BJ (cell line): Measurements from ENCODE around the gene CSNK1E. TPM values are rescaled to one million over a fixed set of nuclear protein-coding genes. Genes with fewer than 3 reads are reported as not detected.

Experiments
- CTCF ChIA-PET: fragments of 350-600 bp; formaldehyde crosslinking; extraction: SDS; loops from one replicate; lab custom pipeline; 2021; ENCODE audit warnings: antibody characterized with exemption, inconsistent platforms; lab: Yijun Ruan, JAX
- POLR2A ChIA-PET: fragments of 300-600 bp; sonication (Branson Sonifier 250); formaldehyde crosslinking; extraction: SDS; loops from one replicate; lab custom pipeline; 2021; ENCODE audit warnings: antibody characterized with exemption; lab: Charles Lee
- DNase-seq: peaks from one replicate; pipeline ENCODE4 v3.0.0-alpha.2; 2011; ENCODE audit warnings: low read depth
- H3K27me3 ChIP-seq: 2 replicates; pipeline ENCODE4 v1.6.0; 2011; ENCODE audit warnings: low read length; ENCODE audit not compliant: control insufficient read depth, insufficient read depth
- H3K36me3 ChIP-seq: 2 replicates; pipeline ENCODE4 v1.5.1; 2011; ENCODE audit warnings: low read length; ENCODE audit not compliant: control insufficient read depth, insufficient read depth
- H3K4me3 ChIP-seq: 2 replicates; pipeline ENCODE4 v1.5.1; 2011; ENCODE audit warnings: low read depth, mild to moderate bottlenecking, control low read depth, low read length
- polyA plus RNA-seq: library from polyadenylated mRNA; depleted of rRNA; stranded (reverse); fragments of >200 nt; gene quantifications from 2 replicates; pipeline ENCODE4 v1.2.3, GENCODE V29; 2011
- TF ChIP-seq, protein P1 (sequence below): IDR thresholded peaks from 2 replicates; pipeline ENCODE4 v1.5.1; 2011; ENCODE audit warnings: low read depth, mild to moderate bottlenecking, control low read depth, inconsistent platforms, low read length, moderate library complexity; ENCODE audit not compliant: insufficient read depth

CSNK1E gene
- polyA plus RNA-seq, 1 experiment, result 183 TPM

DNA sequence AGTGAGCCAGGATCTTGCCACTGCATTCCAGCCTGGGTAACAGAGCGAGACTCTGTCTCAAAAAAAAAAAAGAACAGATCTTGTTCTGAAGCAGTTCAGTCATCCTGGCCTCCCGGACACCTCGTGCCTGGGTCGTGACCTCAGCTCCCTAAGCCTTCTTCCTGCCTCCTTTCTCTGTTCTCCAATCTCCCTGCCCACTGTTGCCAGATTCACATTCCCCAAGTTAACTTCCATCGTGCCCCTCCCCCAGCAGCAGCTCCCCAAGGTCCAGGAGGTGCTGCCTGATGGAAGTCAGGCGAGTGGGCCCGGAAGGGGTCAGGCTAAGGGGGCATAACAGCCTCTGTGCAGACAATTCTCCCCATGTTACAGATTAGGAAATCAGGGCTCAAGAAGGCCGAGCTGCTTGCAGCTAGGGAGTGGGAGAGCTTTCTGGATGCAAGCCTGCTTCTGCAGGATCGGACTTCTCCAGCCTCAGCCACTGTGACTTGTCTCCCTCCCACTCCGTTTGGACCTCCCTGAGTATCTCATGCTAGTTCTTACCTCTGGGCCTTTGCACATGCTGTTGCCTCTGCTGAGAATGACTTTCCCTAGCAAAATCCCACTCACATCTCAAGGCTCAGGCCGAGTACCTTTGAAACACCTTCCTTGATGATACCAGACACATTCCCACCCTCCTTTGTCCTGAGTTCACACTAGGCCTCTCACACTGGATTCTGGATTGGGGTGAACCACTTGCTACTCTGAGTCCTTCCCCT, 30.1 kb downstream of the CSNK1E start:
- TF ChIP-seq, protein P1, sequence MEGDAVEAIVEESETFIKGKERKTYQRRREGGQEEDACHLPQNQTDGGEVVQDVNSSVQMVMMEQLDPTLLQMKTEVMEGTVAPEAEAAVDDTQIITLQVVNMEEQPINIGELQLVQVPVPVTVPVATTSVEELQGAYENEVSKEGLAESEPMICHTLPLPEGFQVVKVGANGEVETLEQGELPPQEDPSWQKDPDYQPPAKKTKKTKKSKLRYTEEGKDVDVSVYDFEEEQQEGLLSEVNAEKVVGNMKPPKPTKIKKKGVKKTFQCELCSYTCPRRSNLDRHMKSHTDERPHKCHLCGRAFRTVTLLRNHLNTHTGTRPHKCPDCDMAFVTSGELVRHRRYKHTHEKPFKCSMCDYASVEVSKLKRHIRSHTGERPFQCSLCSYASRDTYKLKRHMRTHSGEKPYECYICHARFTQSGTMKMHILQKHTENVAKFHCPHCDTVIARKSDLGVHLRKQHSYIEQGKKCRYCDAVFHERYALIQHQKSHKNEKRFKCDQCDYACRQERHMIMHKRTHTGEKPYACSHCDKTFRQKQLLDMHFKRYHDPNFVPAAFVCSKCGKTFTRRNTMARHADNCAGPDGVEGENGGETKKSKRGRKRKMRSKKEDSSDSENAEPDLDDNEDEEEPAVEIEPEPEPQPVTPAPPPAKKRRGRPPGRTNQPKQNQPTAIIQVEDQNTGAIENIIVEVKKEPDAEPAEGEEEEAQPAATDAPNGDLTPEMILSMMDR, result no peak
- no peak for DNase-seq
- peaks cover 18% of the 10 kb centered on the region for H3K36me3 ChIP-seq
- no peak overlapping the region for H3K4me3 ChIP-seq
- POLR2A ChIA-PET, result no interaction called here
- CTCF ChIA-PET, result interaction anchor here (0.6 kb wide), 1 partner anchor 1103 kb away, joined by 4 read pairs; no protein-coding TSS in a partner anchor
- no peaks in the 10 kb centered on the region for H3K27me3 ChIP-seq

DNA sequence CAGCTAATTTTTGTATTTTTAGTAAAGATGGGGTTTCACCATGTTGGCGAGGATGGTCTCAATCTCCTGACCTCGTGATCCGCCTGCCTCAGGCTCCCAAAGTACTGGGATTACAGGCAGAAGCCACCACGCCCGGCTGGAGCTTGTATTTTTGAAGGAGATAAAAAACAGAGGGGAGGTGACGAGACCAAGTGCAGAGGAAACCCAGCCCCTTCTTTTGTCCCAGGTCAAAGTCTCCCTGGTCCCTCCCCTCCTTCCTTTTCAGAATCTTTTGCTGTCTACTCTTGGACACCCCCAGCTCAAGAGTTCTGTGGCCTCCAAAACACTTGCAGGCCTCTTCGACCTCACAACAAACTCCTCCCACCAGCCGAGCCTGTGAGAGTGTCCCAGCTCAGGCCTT, 32.2 kb downstream of the CSNK1E start:
- Histone ChIP-seq H3K4me3 (no peak overlapping the region), H3K36me3 (peaks cover 7% of the 10 kb centered on the region), H3K27me3 (no peaks in the 10 kb centered on the region)
- TF ChIP-seq, protein P1, result no peak
- CTCF ChIA-PET, result interaction anchor here (1.1 to 2.7 kb wide), 3 partner anchors 14 to 185 kb away, joined by 3 to 8 read pairs (median 6); no protein-coding TSS in a partner anchor
- DNase-seq, result no peak
- POLR2A ChIA-PET, result interaction anchor here (0.8 kb wide), 1 partner anchor 30 kb away, joined by 13 read pairs; no protein-coding TSS in a partner anchor

DNA sequence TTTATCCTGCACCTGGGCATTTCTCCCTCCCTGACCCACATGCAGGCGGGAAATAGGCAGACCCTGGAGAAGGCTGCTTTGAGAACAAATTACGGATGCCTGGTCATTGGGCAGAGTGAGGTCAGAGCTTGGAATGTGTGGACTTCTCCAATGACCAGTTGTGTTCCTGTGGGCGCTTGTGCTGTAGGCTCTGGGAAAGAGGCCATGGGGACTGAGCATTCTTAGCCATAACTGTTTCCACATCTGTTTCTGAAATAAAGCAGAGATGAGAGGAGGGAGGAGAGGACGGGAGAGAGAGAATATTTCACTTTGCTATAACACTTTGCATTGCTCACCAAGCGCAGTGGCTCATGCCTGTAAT, 33.2 kb downstream of the CSNK1E start:
- CTCF ChIA-PET, result interaction anchor here (1.0 to 2.7 kb wide), 5 partner anchors 14 to 184 kb away, joined by 3 to 8 read pairs (median 3); no protein-coding TSS in a partner anchor
- H3K27me3 ChIP-seq, result no peaks in the 10 kb centered on the region
- TF ChIP-seq, protein P1, result no peak
- POLR2A ChIA-PET, result interaction anchor here (0.5 kb wide), 1 partner anchor 82 kb away, joined by 7 read pairs; the partner anchor contains the start of gene MAFF
- peak; percentile 94 for DNase-seq
- no peak overlapping the region for H3K4me3 ChIP-seq
- H3K36me3 ChIP-seq, result peaks cover under 1% of the 10 kb centered on the region

DNA sequence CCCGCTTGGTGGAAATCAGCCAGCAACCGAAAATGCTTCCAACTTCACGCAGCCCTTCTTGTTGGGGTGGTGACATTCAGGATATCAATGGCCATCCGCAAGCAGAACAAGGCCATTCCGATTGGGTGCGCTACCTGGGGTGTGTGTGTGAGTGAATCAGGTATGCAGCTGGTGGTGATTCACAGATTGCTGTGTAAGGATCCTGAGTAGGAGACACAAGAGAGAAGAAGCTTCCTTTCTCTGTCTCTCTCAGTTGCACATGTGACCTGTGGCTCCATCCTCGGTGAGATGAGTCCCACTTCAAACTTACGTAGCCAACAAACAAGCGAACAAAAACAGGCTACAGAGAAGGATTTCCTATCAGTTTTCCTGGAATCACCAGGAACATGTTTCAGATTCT, 34.8 kb downstream of the CSNK1E start:
- Histone ChIP-seq H3K4me3 (no peak overlapping the region), H3K27me3 (no peaks in the 10 kb centered on the region), H3K36me3 (no peaks in the 10 kb centered on the region; the same call in 1 of the 2 replicates)
- CTCF ChIA-PET, result interaction anchor here (1.4 kb wide), 1 partner anchor 168 kb away, joined by 4 read pairs; no protein-coding TSS in a partner anchor
- TF ChIP-seq, protein P1, result no peak
- POLR2A ChIA-PET, result no interaction called here
- DNase-seq, result no peak

DNA sequence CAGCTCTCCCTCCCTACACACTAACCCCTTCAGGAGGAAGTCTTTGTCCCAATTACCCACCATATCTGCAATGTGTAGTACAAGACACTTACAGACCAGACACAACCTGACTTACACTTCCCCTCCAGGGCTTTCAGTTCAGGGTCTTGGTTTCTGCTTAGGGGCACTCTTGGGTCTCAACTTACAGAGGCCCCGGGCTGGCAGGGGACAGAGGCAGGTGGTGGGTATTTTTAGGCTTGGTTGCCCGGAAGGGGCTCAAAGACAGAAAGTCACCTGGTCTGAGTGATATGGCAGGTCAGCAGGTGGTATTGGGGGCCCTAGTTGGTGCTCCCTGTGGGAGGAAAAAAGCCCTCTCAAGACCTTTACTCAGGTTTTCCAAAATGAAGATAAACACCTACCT, 41.1 kb downstream of the CSNK1E start:
- ChIA-PET CTCF (interaction anchor here (0.8 kb wide), 1 partner anchor 14 kb away, joined by 3 read pairs; no protein-coding TSS in a partner anchor), POLR2A (no interaction called here)
- no peak overlapping the region for H3K4me3 ChIP-seq
- no peak for DNase-seq
- TF ChIP-seq, protein P1, result no peak
- no peaks in the 10 kb centered on the region for H3K36me3 ChIP-seq
- no peaks in the 10 kb centered on the region for H3K27me3 ChIP-seq
